ENCODE measurements around the gene IQCC. TPM values are rescaled to one million over a fixed set of nuclear protein-coding genes. Genes with fewer than 3 reads are reported as not detected.

Gene IQCC
- total RNA-seq, 6 experiments from 2014 or later, result 0.27 to 0.87 (median 0.41) TPM

DNA sequence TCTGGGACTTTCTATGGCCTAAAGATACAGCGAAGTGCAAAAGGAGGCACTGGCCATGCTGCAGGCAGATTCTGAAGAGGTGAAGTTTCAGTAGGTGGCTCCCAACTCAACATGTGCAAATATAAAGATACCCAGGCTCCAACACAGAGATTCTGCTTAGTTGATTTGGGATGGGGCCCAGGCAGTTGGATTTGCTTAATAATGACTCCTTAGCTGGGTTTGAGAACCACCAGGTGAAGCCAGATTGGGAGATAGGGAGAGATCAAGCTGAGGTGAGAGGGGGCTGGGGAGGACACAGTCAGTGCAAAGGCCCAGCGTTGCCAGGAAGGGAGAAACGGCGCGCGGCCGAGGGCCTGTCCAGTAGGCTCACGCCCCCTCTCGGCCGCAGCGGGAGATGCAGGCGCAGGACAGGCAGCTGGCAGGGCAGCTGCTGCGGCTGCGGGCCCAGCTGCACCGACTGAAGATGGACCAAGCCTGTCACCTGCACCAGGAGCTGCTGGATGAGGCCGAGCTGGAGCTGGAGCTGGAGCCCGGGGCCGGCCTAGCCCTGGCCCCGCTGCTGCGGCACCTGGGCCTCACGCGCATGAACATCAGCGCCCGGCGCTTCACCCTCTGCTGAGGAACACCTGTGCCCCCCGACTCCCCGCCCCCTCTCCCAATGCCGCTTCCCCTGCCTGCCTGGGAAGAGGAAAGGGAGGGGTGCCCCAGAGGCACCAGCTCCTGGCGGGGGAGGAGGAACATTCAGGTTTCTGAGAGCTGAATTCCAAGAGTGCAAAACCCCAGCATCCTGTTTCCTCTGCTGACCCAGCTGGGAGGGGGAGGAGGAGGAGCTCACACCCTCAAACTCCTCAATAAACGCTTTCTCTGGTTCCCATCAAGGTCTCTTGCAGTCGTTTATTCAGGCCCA lies 42.8 kb downstream of the IQCC start:
- no peaks in the 10 kb centered on the region for H3K9me3 ChIP-seq
- 33% methylated on average over 1 of the region's 31 CpGs for WGBS (ENCODE audit: insufficient coverage, low coverage, low lambda C conversion rate, missing lambda C conversion rate)
- no peaks in the 10 kb centered on the region for H3K27me3 ChIP-seq
- H3K27ac ChIP-seq, result peak overlapping the region; percentile 28 to 40 (median 37)
- peak overlapping the region in 1 of 3 donors; percentile 9 for H3K4me3 ChIP-seq
- peaks cover 0 to 16% (median 4%) of the 10 kb centered on the region in 4 donors for H3K4me1 ChIP-seq
- DNase-seq, result peak; percentile 80 to 87 (median 85)
- H3K36me3 ChIP-seq, result no peaks in the 10 kb centered on the region
- intact Hi-C loops (cut with DNase I), result no loop called here
- TF ChIP-seq CTCF (IDR thresholded peaks at IDR 0.05) (peak; percentile 48 to 76 (median 68)), POLR2A (IDR thresholded peaks at IDR 0.05) (no peak)
- ATAC-seq, result peak; percentile 55 to 74 (median 67)

DNA sequence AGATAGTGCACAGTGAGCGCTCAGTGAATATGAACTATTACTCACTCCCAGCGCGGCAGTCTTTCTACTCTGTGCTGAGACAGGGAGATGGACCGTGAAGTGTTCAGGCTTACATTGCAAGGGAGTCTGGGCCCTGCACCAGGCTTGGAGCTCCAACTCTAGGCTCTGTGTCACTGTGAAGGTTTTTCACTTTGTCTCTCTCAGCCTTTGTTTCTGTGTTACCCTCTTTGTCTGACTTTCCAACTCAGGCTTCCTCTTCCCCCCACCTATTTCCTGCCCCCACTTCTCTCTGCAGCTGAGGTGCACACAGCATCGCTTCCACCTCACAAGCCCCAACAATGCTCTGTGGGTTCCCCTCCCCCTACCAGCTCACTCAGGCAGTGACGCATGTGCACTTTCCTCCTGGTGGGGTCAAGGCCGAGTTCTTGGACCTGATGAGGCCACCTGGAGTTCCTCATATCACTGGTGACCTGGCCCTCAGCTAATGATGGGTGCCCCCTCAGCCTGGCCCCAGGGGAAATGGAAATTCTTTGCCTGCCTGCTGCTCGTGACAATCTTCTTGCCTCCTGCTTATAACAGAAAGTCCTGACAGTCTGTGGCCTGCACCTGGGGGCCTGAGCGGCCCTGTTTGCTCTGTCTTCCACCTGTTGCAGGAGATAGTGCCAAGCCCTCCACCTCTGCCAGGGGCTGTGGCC lies 44.5 kb downstream of the IQCC start:
- TF ChIP-seq CTCF (IDR thresholded peaks at IDR 0.05), result no peak
- no peak for TF ChIP-seq POLR2A (IDR thresholded peaks at IDR 0.05)
- Histone ChIP-seq H3K27ac (peak overlapping the region; percentile 34 to 75 (median 45)), H3K4me1 (peaks cover 0 to 17% (median 4%) of the 10 kb centered on the region in 4 donors), H3K9me3 (no peaks in the 10 kb centered on the region), H3K36me3 (no peaks in the 10 kb centered on the region), H3K4me3 (no peak overlapping the region), H3K27me3 (no peaks in the 10 kb centered on the region)
- peak; percentile 62 to 75 (median 69) for ATAC-seq
- DNase-seq, result peak; percentile 74 to 84 (median 77)
- intact Hi-C loops (cut with DNase I), result no loop called here
- WGBS (ENCODE audit: insufficient coverage, low coverage, low lambda C conversion rate, missing lambda C conversion rate), result 43% methylated on average over 4 of the region's 9 CpGs

DNA sequence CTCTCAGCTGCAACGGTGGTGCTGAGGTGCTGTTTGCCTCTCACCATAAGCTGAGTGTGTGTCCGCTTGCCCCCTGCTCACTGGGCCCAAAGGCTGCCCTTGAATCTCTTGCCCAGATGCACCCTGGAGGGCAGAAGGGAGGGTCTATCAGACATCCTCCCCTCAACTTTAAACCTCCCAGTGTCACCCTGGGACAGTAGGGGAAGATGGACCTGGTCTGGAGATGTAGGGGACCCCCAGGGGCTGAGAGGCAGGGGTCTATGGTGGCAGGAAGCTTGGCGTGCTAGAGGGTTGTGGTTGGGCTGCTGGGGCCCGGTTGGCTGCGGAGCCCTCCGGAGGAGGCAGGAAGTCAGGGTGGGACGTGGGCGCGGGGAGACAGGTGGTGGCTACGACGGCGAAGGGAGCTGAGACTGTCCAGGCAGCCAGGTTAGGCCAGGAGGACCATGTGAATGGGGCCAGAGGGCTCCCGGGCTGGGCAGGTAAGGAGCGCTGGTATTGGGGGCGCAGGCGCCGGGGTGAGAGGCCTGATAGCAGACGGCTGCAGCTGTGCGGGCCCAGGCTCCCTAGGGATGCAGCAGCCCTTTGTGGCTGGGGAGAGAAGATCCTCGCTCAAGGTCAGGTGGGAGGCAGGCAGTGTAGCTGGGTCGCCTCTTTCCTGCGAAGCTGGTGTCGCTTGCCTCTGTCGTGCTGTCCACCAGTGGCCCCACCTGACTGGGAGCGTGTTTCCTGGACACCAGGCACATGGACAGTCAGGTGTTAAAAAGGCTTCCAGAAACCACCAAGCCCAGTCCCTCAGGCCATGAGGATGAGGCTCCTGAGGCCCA lies 45.6 kb downstream of the IQCC start, which contains the start of gene LCK:
Gene LCK (plus strand): TSS at position 373 of the 824 bp plus-strand sequence. CDS start 23,065 bp downstream, outside the sequence.
- intact Hi-C loops (cut with DNase I), result no loop called here
- peak in 2 of 3 donors; percentile 30 to 53 for DNase-seq
- Histone ChIP-seq H3K4me1 (peaks cover 0 to 26% (median 9%) of the 10 kb centered on the region in 4 donors), H3K36me3 (no peaks in the 10 kb centered on the region), H3K27me3 (no peaks in the 10 kb centered on the region), H3K4me3 (no peak within 1 kb of the TSS), H3K9me3 (no peaks in the 10 kb centered on the region), H3K27ac (peak within 1 kb of the TSS; percentile 36 to 75 (median 45))
- 70% methylated on average over 9 of the region's 25 CpGs for WGBS (ENCODE audit: insufficient coverage, low coverage, low lambda C conversion rate, missing lambda C conversion rate)
- TF ChIP-seq CTCF (IDR thresholded peaks at IDR 0.05), result no peak
- no peak for TF ChIP-seq POLR2A (IDR thresholded peaks at IDR 0.05)
- no peak for ATAC-seq

Data from right lobe of liver (tissue), 6 donors.